Measurements from ENCODE around the gene RGR.

Gene RGR

GRCh38 chr10:84296091-84296981 lies 51.5 kb downstream of the RGR start:
- DNase-seq (ENCODE audit: low spot score), result peak; percentile 23

- DNase-seq (ENCODE audit: low spot score), result no peak
Observed at GRCh38 chr10:84298057-84298456, 53.2 kb downstream of the RGR start.

GRCh38 chr10:84302223-84302622 lies 57.4 kb downstream of the RGR start:
- DNase-seq (ENCODE audit: low spot score), result no peak

GRCh38 chr10:84306751-84307384 lies 62.0 kb downstream of the RGR start:
- DNase-seq (ENCODE audit: low spot score), result no peak

- DNase-seq (ENCODE audit: low spot score), result peak; percentile 19
Observed at GRCh38 chr10:84308021-84308420, 63.2 kb downstream of the RGR start.

GRCh38 chr10:84308481-84309304 lies 63.8 kb downstream of the RGR start:
- DNase-seq (ENCODE audit: low spot score), result peak; percentile 91

Data from kidney tubule cell (primary cell).